ENCODE measurements around the gene VAV2. TPM values are rescaled to one million over a fixed set of nuclear protein-coding genes. Genes with fewer than 3 reads are reported as not detected.

Gene VAV2
- total RNA-seq, 3 donors from 2014 or later = 29.4 to 34.8 (median 34.5) TPM

DNA sequence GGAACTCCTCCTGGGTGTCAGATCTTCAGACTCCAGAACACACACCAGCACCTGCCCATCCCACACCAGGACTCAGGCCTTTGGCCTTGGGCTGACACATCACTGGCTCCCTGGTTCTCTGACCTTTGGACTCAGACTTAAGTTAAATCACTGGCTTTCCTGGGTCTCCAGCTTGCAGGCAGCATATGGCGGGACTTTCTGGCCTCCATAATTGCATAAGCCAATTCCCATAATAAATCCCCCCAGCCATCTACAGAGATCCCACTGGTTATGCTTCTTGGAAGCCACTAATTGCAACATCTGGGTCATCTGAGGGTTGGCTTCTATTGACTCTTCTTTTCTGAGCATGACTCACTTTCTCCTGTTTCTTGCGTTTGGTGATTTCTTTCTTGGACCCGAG is 173.7 kb downstream of the VAV2 start:
- DNase-seq (no peak), ATAC-seq (peak; percentile 78)
- Histone ChIP-seq H3K36me3 (ENCODE audit: low read depth) (no peaks in the 10 kb centered on the region), H3K4me1 (ENCODE audit: low read depth) (no peaks in the 10 kb centered on the region), H3K4me3 (no peak overlapping the region), H3K9me3 (no peaks in the 10 kb centered on the region)
- intact Hi-C loops (cut with DNase I, micrococcal nuclease) = no loop called here
- TF ChIP-seq, protein P1, sequence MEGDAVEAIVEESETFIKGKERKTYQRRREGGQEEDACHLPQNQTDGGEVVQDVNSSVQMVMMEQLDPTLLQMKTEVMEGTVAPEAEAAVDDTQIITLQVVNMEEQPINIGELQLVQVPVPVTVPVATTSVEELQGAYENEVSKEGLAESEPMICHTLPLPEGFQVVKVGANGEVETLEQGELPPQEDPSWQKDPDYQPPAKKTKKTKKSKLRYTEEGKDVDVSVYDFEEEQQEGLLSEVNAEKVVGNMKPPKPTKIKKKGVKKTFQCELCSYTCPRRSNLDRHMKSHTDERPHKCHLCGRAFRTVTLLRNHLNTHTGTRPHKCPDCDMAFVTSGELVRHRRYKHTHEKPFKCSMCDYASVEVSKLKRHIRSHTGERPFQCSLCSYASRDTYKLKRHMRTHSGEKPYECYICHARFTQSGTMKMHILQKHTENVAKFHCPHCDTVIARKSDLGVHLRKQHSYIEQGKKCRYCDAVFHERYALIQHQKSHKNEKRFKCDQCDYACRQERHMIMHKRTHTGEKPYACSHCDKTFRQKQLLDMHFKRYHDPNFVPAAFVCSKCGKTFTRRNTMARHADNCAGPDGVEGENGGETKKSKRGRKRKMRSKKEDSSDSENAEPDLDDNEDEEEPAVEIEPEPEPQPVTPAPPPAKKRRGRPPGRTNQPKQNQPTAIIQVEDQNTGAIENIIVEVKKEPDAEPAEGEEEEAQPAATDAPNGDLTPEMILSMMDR (IDR thresholded peaks at IDR 0.05) = no peak

DNA sequence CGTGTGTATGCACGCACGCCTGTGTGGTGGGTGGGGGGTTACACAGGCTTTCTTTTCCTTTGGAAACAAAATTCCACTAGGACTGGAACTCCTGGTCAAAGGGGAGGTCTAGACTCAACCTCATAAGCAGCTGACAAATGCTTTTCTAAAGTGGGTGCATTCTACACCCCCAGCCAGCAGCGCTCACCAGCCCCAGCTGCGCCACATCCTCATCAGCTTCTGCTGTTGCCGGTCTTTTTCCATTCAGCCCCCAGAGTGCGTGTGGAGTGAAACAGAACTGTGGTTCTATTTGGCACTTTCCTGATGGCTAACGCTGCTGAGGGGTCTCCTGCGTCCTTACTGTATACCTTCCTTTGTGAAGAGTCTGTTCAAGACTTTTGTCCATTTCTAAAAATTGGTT is 176.3 kb downstream of the VAV2 start:
- intact Hi-C loops (cut with DNase I, micrococcal nuclease) = no loop called here
- ATAC-seq = no peak

DNA sequence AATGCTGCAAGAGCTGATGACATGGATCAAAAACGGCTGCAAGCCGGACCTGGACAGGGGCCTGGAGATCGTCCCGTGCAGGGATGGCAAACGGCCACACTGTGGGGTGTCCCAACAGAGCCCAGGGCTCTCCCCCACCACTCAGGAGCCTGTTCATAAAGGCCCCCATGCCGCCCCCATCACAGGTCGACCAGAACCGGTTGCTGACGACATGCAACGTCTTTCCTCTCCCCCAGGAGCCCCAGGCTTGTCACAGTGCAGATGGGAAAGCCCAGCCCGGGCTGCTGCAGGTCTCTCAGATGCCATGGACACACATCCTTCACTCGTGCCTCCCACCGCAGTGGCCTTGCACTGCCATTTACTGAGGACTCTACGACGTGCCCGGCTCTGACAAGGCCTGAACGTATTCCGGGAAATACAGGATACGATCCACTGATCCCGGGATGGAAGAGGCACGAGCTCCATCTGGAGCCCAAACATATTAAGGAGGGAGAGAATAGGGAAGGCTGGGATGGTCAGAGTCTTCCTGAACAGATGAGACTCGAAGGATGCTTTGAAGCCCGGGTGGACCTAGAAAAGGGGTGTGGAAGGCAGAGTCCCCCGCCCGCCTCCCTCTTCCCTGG is 177.4 kb downstream of the VAV2 start:
- Histone ChIP-seq H3K4me3 (no peak overlapping the region), H3K36me3 (ENCODE audit: low read depth) (no peaks in the 10 kb centered on the region), H3K4me1 (ENCODE audit: low read depth) (no peaks in the 10 kb centered on the region), H3K9me3 (no peaks in the 10 kb centered on the region)
- intact Hi-C loops (cut with DNase I, micrococcal nuclease) = no loop called here
- no peak for DNase-seq
- TF ChIP-seq, protein P1 (IDR thresholded peaks at IDR 0.05) = no peak
- ATAC-seq = no peak

More for the DNA sequence above, 176.3 kb downstream of the VAV2 start:
- DNase-seq = no peak
- H3K9me3 ChIP-seq = no peaks in the 10 kb centered on the region
- H3K4me3 ChIP-seq = no peak overlapping the region
- TF ChIP-seq, protein P1 (IDR thresholded peaks at IDR 0.05) = no peak
- H3K36me3 ChIP-seq (ENCODE audit: low read depth) = no peaks in the 10 kb centered on the region
- no peaks in the 10 kb centered on the region for H3K4me1 ChIP-seq (ENCODE audit: low read depth)

DNA sequence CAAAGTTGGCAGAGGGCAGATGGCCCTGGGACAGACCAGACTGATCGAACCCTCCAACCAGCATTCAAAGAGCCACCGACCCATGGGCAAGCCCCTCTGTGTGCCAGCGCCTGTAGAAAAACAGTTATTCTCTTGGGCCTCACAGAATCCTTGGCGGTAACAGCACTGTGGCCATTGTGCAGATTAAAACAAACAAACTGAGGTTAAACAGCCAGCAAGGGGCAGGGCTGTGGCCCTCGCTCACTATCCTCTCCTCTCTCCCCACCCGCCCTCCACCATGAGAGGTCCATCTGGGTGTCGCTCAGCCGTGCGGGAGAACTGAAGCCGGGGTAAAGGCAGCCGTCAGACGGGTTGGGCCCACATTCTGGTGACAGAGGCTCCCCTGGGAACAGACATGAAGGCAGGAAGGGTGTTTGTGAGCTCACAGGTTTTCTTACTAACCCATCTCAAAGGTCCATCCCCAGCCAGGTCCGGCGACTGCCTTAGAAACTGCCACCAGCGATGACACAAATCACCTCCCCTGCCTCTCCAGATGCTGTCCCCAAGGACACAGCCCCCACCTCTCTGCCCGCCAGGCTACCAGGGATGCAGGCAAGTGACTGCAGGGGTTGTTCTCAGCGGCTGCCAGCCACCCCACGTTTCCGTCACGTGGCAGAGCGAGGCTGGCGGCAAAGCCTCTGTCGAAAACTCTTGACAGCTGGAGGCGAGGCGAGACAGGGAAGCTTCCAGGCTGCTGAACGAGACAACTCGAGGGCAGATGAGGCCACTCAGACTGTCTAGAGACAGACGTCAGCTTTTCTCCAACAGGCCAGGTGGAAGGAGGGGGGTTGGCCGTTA is 178.2 kb downstream of the VAV2 start:
- H3K4me1 ChIP-seq (ENCODE audit: low read depth) = no peaks in the 10 kb centered on the region
- no peak overlapping the region for H3K4me3 ChIP-seq
- no peaks in the 10 kb centered on the region for H3K36me3 ChIP-seq (ENCODE audit: low read depth)
- ATAC-seq (peak; percentile 23), DNase-seq (no peak)
- TF ChIP-seq, protein P1 (IDR thresholded peaks at IDR 0.05) = no peak
- intact Hi-C loops (cut with DNase I, micrococcal nuclease) = no loop called here
- no peaks in the 10 kb centered on the region for H3K9me3 ChIP-seq

DNA sequence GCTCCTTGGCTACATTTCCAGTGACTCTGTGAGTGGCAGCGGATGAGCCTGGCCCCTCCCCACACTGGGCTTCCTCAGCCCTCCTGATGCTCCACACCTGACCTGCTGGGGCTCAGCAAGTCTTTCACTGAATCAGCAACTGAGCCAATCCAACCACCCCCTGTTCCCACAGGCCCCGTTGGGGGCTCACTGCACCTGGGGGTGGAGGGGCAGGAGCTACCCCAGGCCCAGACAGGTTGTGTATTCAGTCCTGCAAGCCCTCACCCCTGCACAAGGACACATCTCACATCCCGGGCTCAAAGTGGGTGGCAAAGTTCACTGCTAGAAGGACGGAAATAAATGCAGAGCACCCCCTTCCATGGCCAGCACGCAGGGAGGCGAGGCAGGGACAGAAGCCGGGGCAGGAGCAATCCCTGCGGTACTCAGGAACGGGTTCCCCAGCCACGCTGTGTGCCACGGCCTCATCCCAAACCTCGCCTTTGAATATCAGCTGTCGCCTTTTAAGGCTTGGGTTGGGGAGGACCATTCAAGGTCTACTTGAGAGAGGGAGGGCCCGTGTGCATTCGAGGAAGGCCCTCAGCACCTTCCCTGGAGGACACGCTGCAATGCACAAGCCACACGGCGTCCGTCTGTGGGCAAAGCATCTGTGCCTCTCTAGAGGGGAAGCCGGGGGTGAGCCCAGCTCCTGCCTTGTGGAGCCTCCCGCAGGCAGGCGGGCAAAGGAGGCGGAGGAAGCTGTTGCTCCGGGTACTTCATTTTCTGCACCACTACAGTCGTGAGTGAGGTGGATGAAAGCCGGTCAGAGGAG is 179.0 kb downstream of the VAV2 start:
- intact Hi-C loops (cut with DNase I, micrococcal nuclease) = no loop called here
- H3K9me3 ChIP-seq = no peaks in the 10 kb centered on the region
- H3K36me3 ChIP-seq (ENCODE audit: low read depth) = no peaks in the 10 kb centered on the region
- ATAC-seq (no peak), DNase-seq (no peak)
- no peaks in the 10 kb centered on the region for H3K4me1 ChIP-seq (ENCODE audit: low read depth)
- H3K4me3 ChIP-seq = no peak overlapping the region
- TF ChIP-seq, protein P1 (IDR thresholded peaks at IDR 0.05) = no peak
